Measurements from ENCODE around the gene CCNA1.
A peak's percentile ranks its signal among the peaks of the same experiment; 100 is the strongest.

The CCNA1 gene
- total RNA-seq: 0 to 0.24 (median 0) reads per million in 9 experiments

- H3K27ac Mint-ChIP-seq: no peak within 1 kb of the TSS
- H3K9me3 Mint-ChIP-seq: peaks cover 3 to 7% of the 10 kb centered on the region in 2 donors
- peaks cover 37 to 54% of the 10 kb centered on the region in 2 donors for H3K27me3 Mint-ChIP-seq
- H3K36me3 Mint-ChIP-seq (ENCODE audit: insufficient read depth): no peaks in the 10 kb centered on the region
- no peaks in the 10 kb centered on the region for H3K4me1 Mint-ChIP-seq (ENCODE audit: low read depth in 2 of 2)
- H3K4me3 Mint-ChIP-seq: peak within 1 kb of the TSS in 1 of 2 donors; percentile 34
- DNase-seq (no peak), ATAC-seq (replicated peaks) (no peak)
Observed at GRCh38 chr13:36432106-36432544, at the start of gene CCNA1. Gene CCNA1, plus strand, starts transcription at chr13:36432495. Its CDS starts 562 bp downstream, at chr13:36433057.

- Mint-ChIP-seq H3K36me3 (ENCODE audit: insufficient read depth) (no peaks in the 10 kb centered on the region), H3K9me3 (peaks cover 0 to 6% of the 10 kb centered on the region in 2 donors)
- no peak for ATAC-seq (replicated peaks)
Observed at GRCh38 chr13:36385489-36385888, 46.8 kb upstream of the CCNA1 start.

GRCh38 chr13:36395280-36395679 is 37.0 kb upstream of the CCNA1 start:
- Mint-ChIP-seq H3K27ac (no peak overlapping the region), H3K36me3 (ENCODE audit: insufficient read depth) (no peaks in the 10 kb centered on the region), H3K4me3 (no peak overlapping the region), H3K4me1 (ENCODE audit: low read depth in 2 of 2) (no peaks in the 10 kb centered on the region), H3K9me3 (peaks cover 0 to 9% of the 10 kb centered on the region in 2 donors), H3K27me3 (no peaks in the 10 kb centered on the region)
- no peak for ATAC-seq (replicated peaks)
- no peak for DNase-seq

More at GRCh38 chr13:36385489-36385888, 46.8 kb upstream of the CCNA1 start:
- Mint-ChIP-seq H3K4me3 (no peak overlapping the region), H3K4me1 (ENCODE audit: low read depth in 2 of 2) (no peaks in the 10 kb centered on the region), H3K27me3 (no peaks in the 10 kb centered on the region), H3K27ac (no peak overlapping the region)
- DNase-seq: no peak

- no peaks in the 10 kb centered on the region for H3K36me3 Mint-ChIP-seq (ENCODE audit: insufficient read depth)
- peaks cover 0 to 4% of the 10 kb centered on the region in 2 donors for H3K9me3 Mint-ChIP-seq
- H3K27me3 Mint-ChIP-seq: no peaks in the 10 kb centered on the region
- ATAC-seq (replicated peaks) (no peak), DNase-seq (no peak)
- no peaks in the 10 kb centered on the region for H3K4me1 Mint-ChIP-seq (ENCODE audit: low read depth in 2 of 2)
- H3K4me3 Mint-ChIP-seq: no peak overlapping the region
- no peak overlapping the region for H3K27ac Mint-ChIP-seq
Observed at GRCh38 chr13:36405151-36405550, 27.1 kb upstream of the CCNA1 start.

GRCh38 chr13:36412736-36413135 is 19.6 kb upstream of the CCNA1 start:
- Mint-ChIP-seq H3K36me3 (ENCODE audit: insufficient read depth) (no peaks in the 10 kb centered on the region), H3K27me3 (no peaks in the 10 kb centered on the region), H3K9me3 (peaks cover 0 to 6% of the 10 kb centered on the region in 2 donors), H3K4me1 (ENCODE audit: low read depth in 2 of 2) (no peaks in the 10 kb centered on the region), H3K27ac (no peak overlapping the region), H3K4me3 (no peak overlapping the region)
- no peak for DNase-seq
- no peak for ATAC-seq (replicated peaks)

- DNase-seq: no peak
- no peak overlapping the region for H3K27ac Mint-ChIP-seq
- peaks cover 0 to 2% of the 10 kb centered on the region in 2 donors for H3K4me1 Mint-ChIP-seq (ENCODE audit: low read depth in 2 of 2)
- ATAC-seq (replicated peaks): no peak
- no peaks in the 10 kb centered on the region for H3K27me3 Mint-ChIP-seq
- no peak overlapping the region for H3K4me3 Mint-ChIP-seq
- H3K36me3 Mint-ChIP-seq (ENCODE audit: insufficient read depth): no peaks in the 10 kb centered on the region
- peaks cover 2 to 6% of the 10 kb centered on the region in 2 donors for H3K9me3 Mint-ChIP-seq
Observed at GRCh38 chr13:36413161-36413560, 19.1 kb upstream of the CCNA1 start.

- DNase-seq: no peak
- H3K4me1 Mint-ChIP-seq (ENCODE audit: low read depth in 2 of 2): peaks cover 0 to 4% of the 10 kb centered on the region in 2 donors
- H3K27me3 Mint-ChIP-seq: no peaks in the 10 kb centered on the region
- no peak for ATAC-seq (replicated peaks)
- H3K36me3 Mint-ChIP-seq (ENCODE audit: insufficient read depth): no peaks in the 10 kb centered on the region
- H3K9me3 Mint-ChIP-seq: peaks cover 6% of the 10 kb centered on the region in 2 donors
- no peak overlapping the region for H3K4me3 Mint-ChIP-seq
- H3K27ac Mint-ChIP-seq: no peak overlapping the region
Observed at GRCh38 chr13:36414461-36414860, 17.8 kb upstream of the CCNA1 start.

- peaks cover 0 to 8% of the 10 kb centered on the region in 2 donors for H3K27me3 Mint-ChIP-seq
- H3K36me3 Mint-ChIP-seq (ENCODE audit: insufficient read depth): no peaks in the 10 kb centered on the region
- no peak for DNase-seq
Observed at GRCh38 chr13:36417331-36417730, 15.0 kb upstream of the CCNA1 start.

GRCh38 chr13:36418022-36418805 is 14.1 kb upstream of the CCNA1 start:
- H3K36me3 Mint-ChIP-seq (ENCODE audit: insufficient read depth): no peaks in the 10 kb centered on the region
- ATAC-seq (replicated peaks) (no peak), DNase-seq (no peak)
- H3K27me3 Mint-ChIP-seq: peaks cover 0 to 8% of the 10 kb centered on the region in 2 donors
- H3K27ac Mint-ChIP-seq: no peak overlapping the region
- H3K4me3 Mint-ChIP-seq: no peak overlapping the region
- H3K4me1 Mint-ChIP-seq (ENCODE audit: low read depth in 2 of 2): peaks cover 0 to 8% of the 10 kb centered on the region in 2 donors
- H3K9me3 Mint-ChIP-seq: peaks cover 6% of the 10 kb centered on the region in 2 donors

More at GRCh38 chr13:36417331-36417730, 15.0 kb upstream of the CCNA1 start:
- H3K27ac Mint-ChIP-seq: no peak overlapping the region
- peaks cover 6% of the 10 kb centered on the region in 2 donors for H3K9me3 Mint-ChIP-seq
- peaks cover 0 to 8% of the 10 kb centered on the region in 2 donors for H3K4me1 Mint-ChIP-seq (ENCODE audit: low read depth in 2 of 2)
- ATAC-seq (replicated peaks): no peak
- no peak overlapping the region for H3K4me3 Mint-ChIP-seq

GRCh38 chr13:36420437-36420891 is 11.8 kb upstream of the CCNA1 start:
- no peak overlapping the region for H3K27ac Mint-ChIP-seq
- H3K4me1 Mint-ChIP-seq (ENCODE audit: low read depth in 2 of 2): peaks cover 0 to 8% of the 10 kb centered on the region in 2 donors
- no peak overlapping the region for H3K4me3 Mint-ChIP-seq
- ATAC-seq (replicated peaks) (peak; percentile 48), DNase-seq (peak; percentile 2 to 37 (median 19))
- H3K27me3 Mint-ChIP-seq: peaks cover 0 to 8% of the 10 kb centered on the region in 2 donors
- H3K9me3 Mint-ChIP-seq: peaks cover 5 to 6% of the 10 kb centered on the region in 2 donors
- no peaks in the 10 kb centered on the region for H3K36me3 Mint-ChIP-seq (ENCODE audit: insufficient read depth)

- DNase-seq: no peak
Observed at GRCh38 chr13:36421447-36421846, 10.8 kb upstream of the CCNA1 start.

GRCh38 chr13:36428086-36428485 is 4.2 kb upstream of the CCNA1 start:
- no peak for DNase-seq
- Mint-ChIP-seq H3K4me3 (no peak overlapping the region), H3K4me1 (ENCODE audit: low read depth in 2 of 2) (no peaks in the 10 kb centered on the region), H3K27me3 (peaks cover 19 to 27% of the 10 kb centered on the region in 2 donors), H3K36me3 (ENCODE audit: insufficient read depth) (no peaks in the 10 kb centered on the region), H3K9me3 (peaks cover 0 to 7% of the 10 kb centered on the region in 2 donors), H3K27ac (no peak overlapping the region)
- no peak for ATAC-seq (replicated peaks)

More at GRCh38 chr13:36421447-36421846, 10.8 kb upstream of the CCNA1 start:
- no peak for ATAC-seq (replicated peaks)
- Mint-ChIP-seq H3K9me3 (peaks cover 0 to 6% of the 10 kb centered on the region in 2 donors), H3K27ac (no peak overlapping the region), H3K27me3 (peaks cover 0 to 8% of the 10 kb centered on the region in 2 donors), H3K36me3 (ENCODE audit: insufficient read depth) (no peaks in the 10 kb centered on the region), H3K4me1 (ENCODE audit: low read depth in 2 of 2) (peaks cover 0 to 8% of the 10 kb centered on the region in 2 donors), H3K4me3 (no peak overlapping the region)

- Mint-ChIP-seq H3K4me1 (ENCODE audit: low read depth in 2 of 2) (no peaks in the 10 kb centered on the region), H3K27ac (no peak overlapping the region), H3K36me3 (ENCODE audit: insufficient read depth) (no peaks in the 10 kb centered on the region), H3K9me3 (peaks cover 3 to 7% of the 10 kb centered on the region in 2 donors), H3K27me3 (peaks cover 37 to 51% of the 10 kb centered on the region in 2 donors), H3K4me3 (peak overlapping the region in 1 of 2 donors; percentile 25)
- DNase-seq: no peak
- no peak for ATAC-seq (replicated peaks)
Observed at GRCh38 chr13:36430247-36431203, 1.8 kb upstream of the CCNA1 start.

Measured in effector memory CD8-positive, alpha-beta T cell (primary cell).